A549 treated with dexamethasone at 1 μM for 4 hours (cell line): ENCODE measurements around the gene PTPRB. TPM values are rescaled to one million over a fixed set of nuclear protein-coding genes. Genes with fewer than 3 reads are reported as not detected.

Experiments used
- total RNA-seq: library from RNA; stranded (reverse); fragments of 200-300 nt; extraction: Qiagen RNA extraction; gene quantifications from 5 replicates; pipeline ENCODE4 v1.2.3, GENCODE V29; 2022

The PTPRB gene
- 0.49 to 0.82 TPM (median 0.69 TPM) in 5 replicates for total RNA-seq

GRCh38 chr12:70637303-70638085, at the start of gene PTPRB:
TSS of gene PTPRB (minus strand) at chr12:70637429. CDS start at chr12:70637395, 34 bp downstream.

